ENCODE results near the gene SLCO3A1. TPM values are rescaled to one million over a fixed set of nuclear protein-coding genes. Genes with fewer than 3 reads are reported as not detected.
A peak's percentile ranks its signal among the peaks of the same experiment; 100 is the strongest.

SLCO3A1 gene
- total RNA-seq, 1 experiment from 2014 or later, result not detected

- no peak for DNase-seq (ENCODE audit: low spot score)
- in situ Hi-C loops (cut with HindIII; ENCODE audit: low sequenced_read_pairs), result no loop called here
Measured at GRCh38 chr15:91897585-91898372, 44.3 kb downstream of the SLCO3A1 start.

GRCh38 chr15:91898843-91899242, 45.3 kb downstream of the SLCO3A1 start:
- in situ Hi-C loops (cut with HindIII; ENCODE audit: low sequenced_read_pairs), result no loop called here
- DNase-seq (ENCODE audit: low spot score), result no peak

- DNase-seq (ENCODE audit: low spot score), result no peak
- in situ Hi-C loops (cut with HindIII; ENCODE audit: low sequenced_read_pairs), result no loop called here
Measured at GRCh38 chr15:91904942-91905341, 51.4 kb downstream of the SLCO3A1 start.

- DNase-seq (ENCODE audit: low spot score), result no peak
- in situ Hi-C loops (cut with HindIII; ENCODE audit: low sequenced_read_pairs), result no loop called here
Measured at GRCh38 chr15:91908391-91908790, 54.9 kb downstream of the SLCO3A1 start.

GRCh38 chr15:91909111-91909510, 55.6 kb downstream of the SLCO3A1 start:
- in situ Hi-C loops (cut with HindIII; ENCODE audit: low sequenced_read_pairs), result no loop called here

GRCh38 chr15:91909574-91909973, 56.1 kb downstream of the SLCO3A1 start:
- no peak for DNase-seq (ENCODE audit: low spot score)
- in situ Hi-C loops (cut with HindIII; ENCODE audit: low sequenced_read_pairs), result no loop called here

More at GRCh38 chr15:91909111-91909510, 55.6 kb downstream of the SLCO3A1 start:
- DNase-seq (ENCODE audit: low spot score), result no peak

GRCh38 chr15:91911844-91912243, 58.3 kb downstream of the SLCO3A1 start:
- in situ Hi-C loops (cut with HindIII; ENCODE audit: low sequenced_read_pairs), result no loop called here
- DNase-seq (ENCODE audit: low spot score), result no peak

GRCh38 chr15:91912336-91912735, 58.8 kb downstream of the SLCO3A1 start:
- DNase-seq (ENCODE audit: low spot score), result no peak
- in situ Hi-C loops (cut with HindIII; ENCODE audit: low sequenced_read_pairs), result no loop called here

GRCh38 chr15:91913560-91913959, 60.1 kb downstream of the SLCO3A1 start:
- DNase-seq (ENCODE audit: low spot score), result no peak
- in situ Hi-C loops (cut with HindIII; ENCODE audit: low sequenced_read_pairs), result no loop called here

GRCh38 chr15:91915576-91915975, 62.1 kb downstream of the SLCO3A1 start:
- DNase-seq (ENCODE audit: low spot score), result no peak
- in situ Hi-C loops (cut with HindIII; ENCODE audit: low sequenced_read_pairs), result no loop called here

- no peak for DNase-seq (ENCODE audit: low spot score)
- in situ Hi-C loops (cut with HindIII; ENCODE audit: low sequenced_read_pairs), result no loop called here
Measured at GRCh38 chr15:91916051-91916450, 62.5 kb downstream of the SLCO3A1 start.

- in situ Hi-C loops (cut with HindIII; ENCODE audit: low sequenced_read_pairs), result no loop called here
- DNase-seq (ENCODE audit: low spot score), result no peak
Measured at GRCh38 chr15:91917686-91918360, 64.3 kb downstream of the SLCO3A1 start.

GRCh38 chr15:91919014-91919534, 65.6 kb downstream of the SLCO3A1 start:
- DNase-seq (ENCODE audit: low spot score), result peak; percentile 65
- in situ Hi-C loops (cut with HindIII; ENCODE audit: low sequenced_read_pairs), result no loop called here

- in situ Hi-C loops (cut with HindIII; ENCODE audit: low sequenced_read_pairs), result no loop called here
Measured at GRCh38 chr15:91921188-91921842, 67.8 kb downstream of the SLCO3A1 start.

GRCh38 chr15:91921843-91922198, 68.3 kb downstream of the SLCO3A1 start:
- in situ Hi-C loops (cut with HindIII; ENCODE audit: low sequenced_read_pairs), result no loop called here
- no peak for DNase-seq (ENCODE audit: low spot score)

More at GRCh38 chr15:91921188-91921842, 67.8 kb downstream of the SLCO3A1 start:
- DNase-seq (ENCODE audit: low spot score), result no peak

- DNase-seq (ENCODE audit: low spot score), result peak; percentile 66
- in situ Hi-C loops (cut with HindIII; ENCODE audit: low sequenced_read_pairs), result no loop called here
Measured at GRCh38 chr15:91922646-91923547, 69.4 kb downstream of the SLCO3A1 start.

- in situ Hi-C loops (cut with HindIII; ENCODE audit: low sequenced_read_pairs), result no loop called here
- DNase-seq (ENCODE audit: low spot score), result no peak
Measured at GRCh38 chr15:91924183-91924582, 70.7 kb downstream of the SLCO3A1 start.

GRCh38 chr15:91924837-91925495, 71.5 kb downstream of the SLCO3A1 start:
- peak; percentile 75 for DNase-seq (ENCODE audit: low spot score)
- in situ Hi-C loops (cut with HindIII; ENCODE audit: low sequenced_read_pairs), result no loop called here
